Iris pigment epithelial cell (primary cell): ENCODE data around the gene CHST14.

ENCODE experiments used
- DNase-seq: peaks from one replicate; pipeline ENCODE4 v3.0.0-alpha.2; 2011; ENCODE audit warnings: low read depth

CHST14 gene

GRCh38 chr15:40470423-40471104 lies at the start of gene CHST14:
Gene CHST14, plus strand, starts transcription at chr15:40470984. Its CDS starts 230 bp downstream, at chr15:40471214.
- DNase-seq, result peak; percentile 51

DNA sequence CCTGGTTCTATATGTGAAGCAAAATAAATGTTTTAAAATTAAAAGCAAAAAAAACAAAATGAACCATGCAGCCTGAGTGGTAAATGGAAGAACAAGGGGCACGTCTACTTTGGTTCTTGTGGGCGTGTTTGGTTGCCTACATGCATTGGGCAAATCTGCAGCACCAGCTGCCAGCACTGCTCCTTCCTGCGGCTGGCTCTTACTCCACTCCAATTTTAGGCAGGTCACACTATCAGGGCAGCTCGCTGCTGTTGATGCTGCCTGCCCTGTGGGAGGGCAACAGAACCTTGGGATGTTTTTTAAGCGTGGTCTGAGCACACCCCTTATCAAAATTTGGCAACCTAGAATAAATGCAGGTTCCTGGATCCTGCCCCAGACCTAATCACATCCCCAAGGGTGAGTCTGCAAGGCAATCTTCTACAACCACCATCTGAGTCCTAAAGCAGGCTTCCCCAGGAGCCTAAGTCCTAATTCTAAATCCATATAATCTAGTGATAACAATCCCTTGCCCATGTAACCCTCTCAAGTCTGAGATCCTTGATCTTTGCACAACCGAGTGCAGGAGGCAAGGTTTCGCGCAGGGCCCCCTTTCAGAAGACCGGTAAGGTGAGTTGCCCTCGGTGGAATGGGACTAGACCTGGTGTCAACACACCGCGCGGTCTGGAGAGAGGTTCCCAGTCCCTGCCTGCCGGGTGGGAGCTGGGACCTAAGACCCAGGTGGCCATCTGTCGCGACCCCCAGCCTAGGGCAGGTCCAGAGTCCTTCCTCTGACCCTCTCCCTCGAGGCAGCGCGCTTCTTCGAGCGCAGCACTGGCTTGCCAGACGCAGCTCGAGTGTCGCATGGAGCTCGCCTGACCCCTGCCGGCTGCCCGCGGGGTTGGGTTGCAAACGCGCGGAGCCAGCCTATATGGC lies 49.3 kb upstream of the CHST14 start:
- DNase-seq, result peak; percentile 53

DNA sequence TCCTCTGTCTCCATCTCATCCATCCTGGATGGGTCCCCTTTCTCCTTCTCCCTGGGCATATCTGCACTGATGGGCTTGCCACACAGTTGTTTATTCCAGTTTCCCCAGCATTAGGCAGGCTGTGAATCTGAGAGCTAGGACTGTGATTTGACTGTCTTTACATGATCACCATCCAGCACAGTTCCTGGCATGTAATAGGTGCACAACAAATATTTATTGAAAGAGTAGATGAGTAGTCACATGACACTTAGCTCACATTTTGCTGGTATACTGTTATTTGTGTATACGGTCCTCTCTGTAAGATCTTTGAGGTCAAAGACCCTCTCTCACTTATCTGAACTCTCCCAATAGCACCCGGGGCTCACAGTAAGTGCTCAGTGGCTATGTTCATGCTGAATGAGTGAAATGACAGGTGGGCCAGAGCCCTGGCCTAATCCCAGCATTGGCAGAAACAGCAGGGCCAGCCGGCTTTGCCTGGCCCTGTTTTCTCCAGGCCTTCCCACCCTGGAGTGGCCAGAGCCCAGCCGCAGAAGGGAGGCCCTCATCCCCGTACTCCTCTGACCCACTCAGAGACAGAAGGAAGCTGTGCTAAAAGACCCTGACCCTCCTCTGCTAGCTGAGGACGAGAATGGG lies 46.2 kb upstream of the CHST14 start:
- DNase-seq, result no peak

DNA sequence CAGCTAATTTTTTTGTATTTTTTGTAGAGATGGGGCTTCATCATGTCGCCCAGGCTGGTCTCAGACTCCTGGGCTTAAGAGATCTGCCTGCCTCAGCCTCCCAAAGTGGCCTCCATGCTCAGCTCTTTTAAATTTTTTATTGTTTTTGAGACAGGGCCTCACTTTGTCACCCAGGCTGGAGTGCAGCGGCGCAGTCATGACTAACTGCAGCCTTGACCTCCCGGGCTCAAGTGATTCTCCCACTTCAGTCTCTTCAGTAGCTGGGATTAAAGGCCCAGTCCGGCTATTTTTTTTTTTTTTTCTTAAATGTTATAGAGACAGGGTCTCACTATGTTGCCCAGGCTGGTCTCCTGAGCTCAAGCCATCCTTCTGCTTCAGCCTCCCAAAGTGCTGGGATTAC lies 45.1 kb upstream of the CHST14 start:
- no peak for DNase-seq

- no peak for DNase-seq
Measured at GRCh38 chr15:40427188-40427587, 43.6 kb upstream of the CHST14 start.

DNA sequence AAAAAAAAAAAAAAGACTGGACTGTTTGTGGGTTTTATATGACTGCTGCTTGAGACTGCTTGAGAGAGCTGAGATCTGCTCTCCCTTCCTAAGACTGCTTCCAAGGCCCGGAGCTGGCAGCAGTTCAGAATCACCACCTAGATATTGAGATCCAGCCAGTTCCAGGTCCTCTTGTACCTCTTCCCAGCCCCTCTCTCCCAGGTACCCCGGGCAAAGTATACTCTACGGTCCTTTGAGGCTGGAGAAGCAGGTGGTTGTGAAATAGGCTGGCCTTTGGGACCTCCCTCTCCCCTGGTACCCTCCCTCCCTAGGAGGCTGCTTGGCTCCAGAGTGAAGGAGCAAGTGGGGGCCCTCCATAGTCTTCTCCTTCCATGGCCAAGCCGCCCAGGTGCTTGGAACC lies 42.6 kb upstream of the CHST14 start:
- DNase-seq, result no peak

DNA sequence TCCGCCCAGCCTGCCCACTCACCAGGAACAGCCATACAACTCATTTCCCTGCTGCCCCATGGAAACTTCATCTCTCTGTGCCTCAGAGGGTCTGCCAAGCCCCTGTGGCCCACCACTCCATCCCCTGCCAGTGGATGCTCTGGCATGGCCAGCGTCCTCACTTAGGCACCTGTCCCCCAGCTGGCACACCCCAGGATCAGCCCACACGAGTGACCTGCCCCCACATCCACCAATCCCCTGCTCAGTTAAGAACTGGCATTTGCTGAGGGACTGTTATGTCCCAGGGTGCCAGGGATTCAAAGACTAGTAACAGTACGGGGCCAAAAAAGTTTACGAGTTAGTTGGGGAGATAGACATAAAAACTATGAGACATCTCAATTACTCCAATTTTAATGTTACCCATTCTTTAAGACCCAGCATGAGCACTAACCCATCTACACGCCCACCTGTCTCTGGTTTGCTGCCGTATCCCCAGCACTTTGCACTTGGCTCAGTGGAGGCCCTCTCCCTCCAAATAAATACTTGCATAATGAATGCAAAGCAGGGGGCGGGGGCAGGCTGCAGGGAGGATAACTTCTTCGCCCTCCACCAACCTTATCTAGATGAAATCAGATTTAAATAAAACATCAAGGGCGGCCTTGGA lies 41.6 kb upstream of the CHST14 start:
- DNase-seq, result no peak

GRCh38 chr15:40430271-40430805 lies 40.4 kb upstream of the CHST14 start:
- DNase-seq, result no peak

- DNase-seq, result no peak
Measured at GRCh38 chr15:40435023-40435709, 35.6 kb upstream of the CHST14 start.

DNA sequence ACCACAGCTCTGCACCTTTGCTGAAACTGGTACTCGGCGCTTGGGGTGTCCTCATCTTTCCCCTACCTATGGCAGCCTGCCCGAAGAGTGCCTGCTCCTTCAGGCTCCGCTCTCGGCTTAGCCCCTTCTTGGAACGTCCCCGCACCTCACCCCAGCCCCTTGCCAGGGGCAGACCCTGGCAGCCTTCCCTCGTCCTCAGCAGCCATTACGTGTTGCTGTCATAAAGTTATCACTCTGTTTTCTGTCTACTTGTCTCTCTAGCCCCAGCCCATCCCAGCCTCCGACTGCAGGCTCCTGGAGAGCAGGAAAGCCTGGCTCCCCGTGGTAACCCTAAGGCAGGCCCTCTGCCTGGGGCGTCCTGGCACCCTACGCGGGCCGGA lies 35.1 kb upstream of the CHST14 start:
- no peak for DNase-seq

DNA sequence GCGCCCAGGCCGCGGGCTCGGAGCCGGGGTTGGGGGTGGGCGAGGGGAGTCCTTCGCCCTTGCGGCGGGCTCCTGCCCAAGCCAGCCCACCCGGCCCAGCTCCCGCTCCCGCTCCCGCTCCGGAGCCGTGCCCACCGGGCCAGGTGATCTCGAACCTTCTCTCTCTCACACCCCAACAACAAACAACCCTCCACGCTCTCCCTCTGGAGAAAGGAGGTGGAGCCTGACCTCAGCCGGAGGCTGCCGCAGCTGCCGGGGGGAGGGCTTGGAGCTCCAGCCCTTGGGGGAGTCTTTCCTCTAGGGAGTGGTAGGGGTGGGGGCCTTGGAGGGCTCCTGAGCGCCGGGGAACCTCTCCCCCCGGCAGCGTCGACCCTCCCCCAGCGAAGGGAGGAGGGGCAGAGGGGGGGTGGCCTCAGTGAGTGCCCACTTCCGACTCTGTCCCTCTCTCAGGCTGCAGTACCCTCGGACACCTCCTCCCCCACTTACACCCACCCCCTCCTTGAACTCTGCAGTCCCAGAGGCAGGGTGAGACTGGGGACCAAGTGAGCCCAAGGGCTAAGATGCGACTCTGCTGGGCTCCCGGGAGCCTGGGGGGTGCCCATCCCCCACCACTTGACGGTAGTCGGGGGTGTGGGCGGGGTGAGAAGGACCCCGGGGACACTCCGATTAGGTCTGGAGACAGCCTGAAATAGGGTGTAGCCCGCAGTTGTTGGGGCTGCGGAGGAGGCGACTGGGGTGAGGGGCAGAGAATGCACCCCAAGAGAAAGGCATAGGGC lies 34.5 kb upstream of the CHST14 start:
- DNase-seq, result no peak

DNA sequence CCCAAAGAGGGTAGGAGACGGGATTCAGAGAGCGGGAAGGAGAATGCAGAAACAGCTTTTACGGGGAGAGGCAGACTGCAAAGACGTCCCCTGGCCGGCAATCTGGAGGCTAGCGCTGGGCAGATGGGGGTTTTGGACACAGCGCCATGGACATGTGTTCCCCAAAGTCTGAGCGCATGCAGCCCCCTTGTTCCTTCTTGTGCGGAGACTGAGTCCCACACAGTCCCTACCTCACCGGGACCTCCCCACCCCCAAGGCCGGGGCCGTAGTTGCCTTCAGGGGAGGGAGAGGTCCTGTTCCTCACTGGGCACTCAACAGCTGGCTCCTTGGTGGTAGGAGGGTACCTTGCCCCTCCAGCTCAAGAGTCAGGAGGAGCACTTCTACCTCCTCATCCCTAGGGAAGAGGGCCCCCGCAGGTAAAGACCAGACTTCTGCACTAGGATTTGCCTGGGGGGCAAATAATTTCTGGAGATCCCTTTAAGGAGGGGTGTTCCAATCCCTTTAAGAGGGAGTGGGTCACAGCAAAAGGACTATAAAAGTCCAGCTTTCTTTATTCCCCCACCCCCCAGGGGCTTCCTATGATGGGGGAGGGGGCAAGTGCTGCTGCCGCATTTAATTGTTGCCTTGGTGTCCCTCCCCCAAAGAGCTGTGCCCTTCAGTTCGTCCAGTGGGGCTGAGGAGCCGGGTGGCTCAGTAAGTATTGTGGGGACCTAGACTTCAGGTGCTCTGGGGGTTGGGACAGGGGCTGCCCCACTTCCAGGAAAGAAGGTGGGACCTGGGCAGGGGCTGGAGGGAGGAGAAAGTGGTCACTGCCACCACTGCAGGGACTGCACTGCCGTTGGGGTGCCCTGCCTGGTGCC lies 33.7 kb upstream of the CHST14 start:
- DNase-seq, result no peak

GRCh38 chr15:40437752-40438687 lies 32.8 kb upstream of the CHST14 start:
- no peak for DNase-seq

DNA sequence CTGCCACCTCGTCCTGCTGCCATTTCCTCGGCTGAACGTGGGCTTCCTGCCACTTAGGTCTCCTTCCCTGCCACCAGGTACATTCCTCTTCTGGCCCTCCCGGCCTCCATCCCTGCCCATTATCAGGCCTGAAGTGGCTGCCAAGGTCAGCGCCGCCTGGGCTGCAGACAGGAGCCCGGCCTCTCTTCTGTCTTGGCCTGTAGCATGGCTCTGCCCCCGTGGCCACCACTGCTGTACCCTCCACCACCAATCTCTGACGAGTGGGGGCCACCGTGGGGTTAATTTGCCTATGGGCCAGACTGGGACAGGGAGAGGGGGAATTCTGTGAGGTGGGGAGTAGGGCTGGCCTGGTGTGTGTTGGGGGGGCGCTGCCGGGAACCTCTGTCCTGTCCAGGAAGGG lies 32.1 kb upstream of the CHST14 start:
- DNase-seq, result no peak

DNA sequence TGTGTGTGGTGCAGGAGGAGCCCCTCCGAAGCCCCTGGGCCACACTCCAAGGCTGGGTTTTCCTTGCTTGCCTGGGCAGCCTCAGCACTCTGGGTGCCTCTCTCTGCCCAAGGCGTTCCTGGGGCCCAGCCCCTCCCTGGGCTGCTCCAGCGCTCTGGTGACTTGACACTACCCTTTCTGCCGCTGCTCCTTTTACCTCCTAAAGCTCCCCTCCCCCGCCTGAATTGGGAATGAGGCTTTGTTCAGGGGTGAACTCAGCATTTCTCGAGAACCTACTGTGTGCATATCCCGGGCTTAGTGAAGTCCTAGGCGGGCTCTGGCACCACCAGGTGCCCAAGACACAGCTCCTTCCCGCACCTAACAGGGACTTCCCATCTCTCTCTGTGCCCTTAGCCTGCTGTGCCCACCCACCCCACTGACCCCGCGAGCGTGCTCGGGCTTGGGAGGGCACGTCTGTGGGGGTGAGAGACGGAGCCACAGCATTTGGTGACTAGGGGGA lies 31.3 kb upstream of the CHST14 start:
- DNase-seq, result no peak

GRCh38 chr15:40439960-40440742 lies 30.6 kb upstream of the CHST14 start:
- peak; percentile 51 for DNase-seq

DNA sequence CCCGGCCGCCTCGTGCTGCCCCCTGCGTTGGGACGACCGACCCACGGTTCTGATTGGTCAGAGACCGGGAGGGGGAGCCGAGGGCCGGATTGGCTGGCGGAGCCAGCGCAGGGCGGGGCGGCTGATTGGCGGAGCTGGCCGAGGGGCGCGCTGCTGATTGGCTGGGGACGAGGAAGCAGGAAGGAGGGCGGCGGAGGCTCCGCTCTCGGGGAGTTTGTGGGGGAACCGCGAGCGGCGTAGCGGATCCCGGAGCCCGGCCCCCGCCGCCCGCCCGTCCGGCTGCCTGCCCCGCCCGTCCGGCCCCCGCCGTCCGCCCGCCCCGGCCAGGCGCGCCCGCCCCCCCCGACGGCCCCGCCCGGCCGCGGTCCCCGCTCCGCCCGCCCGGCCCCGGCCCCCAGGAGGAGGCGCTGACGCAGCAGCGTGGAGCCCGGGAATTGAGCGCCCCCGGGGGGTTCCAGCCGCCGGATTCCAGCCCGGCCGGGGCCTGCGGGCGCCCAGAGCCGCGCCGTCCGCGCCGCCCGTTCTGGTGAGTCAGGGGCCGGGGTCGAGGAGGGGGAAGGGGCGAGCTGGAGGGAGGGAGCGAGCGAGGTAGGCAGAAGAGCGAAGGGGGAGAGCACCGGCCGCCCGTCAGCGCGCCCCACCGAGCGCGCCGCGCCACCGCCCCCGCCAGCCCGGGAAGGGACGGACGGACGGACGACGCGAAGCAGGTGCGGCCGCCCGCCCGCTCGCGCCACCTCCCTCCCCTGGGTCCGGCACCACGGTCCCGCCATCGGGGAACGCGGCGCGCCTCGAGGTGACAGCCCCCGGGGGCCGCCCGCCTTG lies 29.8 kb upstream of the CHST14 start, which contains the start of gene BAHD1:
BAHD1 (plus strand) TSS at position 211 of the 822 bp plus-strand sequence. CDS start 17,512 bp downstream, outside the sequence.
- peak; percentile 95 for DNase-seq
